ENCODE data around the gene NAGK.
"Not testable (repeated sequence)": the region's sequence is repeated elsewhere in the genome, so short reads cannot be mapped to it uniquely, and the experiment has no call there.

DNA sequence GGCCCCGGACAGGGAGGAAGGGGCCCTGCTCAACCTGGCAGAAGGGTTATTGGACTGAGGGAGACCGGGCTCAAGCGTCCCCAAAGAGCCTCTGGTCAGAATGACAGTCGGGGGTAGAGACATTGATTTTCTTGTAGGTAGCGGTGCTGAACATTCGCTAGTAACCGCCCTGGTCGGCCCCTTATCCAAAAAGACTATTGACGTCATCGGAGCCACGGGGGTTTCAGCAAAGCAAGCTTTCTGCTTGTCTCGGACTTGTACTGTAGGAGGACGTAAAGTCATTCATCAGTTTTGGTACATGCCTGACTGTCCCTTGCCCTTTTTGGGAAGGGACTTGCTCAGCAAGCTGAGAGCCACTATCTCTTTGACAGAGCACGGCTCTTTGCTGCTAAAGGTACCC, 47.1 kb upstream of the NAGK start:
- not testable (repeated sequence) for TF ChIP-seq POLR2A (IDR thresholded peaks at IDR 0.05)
- TF ChIP-seq, protein P1, sequence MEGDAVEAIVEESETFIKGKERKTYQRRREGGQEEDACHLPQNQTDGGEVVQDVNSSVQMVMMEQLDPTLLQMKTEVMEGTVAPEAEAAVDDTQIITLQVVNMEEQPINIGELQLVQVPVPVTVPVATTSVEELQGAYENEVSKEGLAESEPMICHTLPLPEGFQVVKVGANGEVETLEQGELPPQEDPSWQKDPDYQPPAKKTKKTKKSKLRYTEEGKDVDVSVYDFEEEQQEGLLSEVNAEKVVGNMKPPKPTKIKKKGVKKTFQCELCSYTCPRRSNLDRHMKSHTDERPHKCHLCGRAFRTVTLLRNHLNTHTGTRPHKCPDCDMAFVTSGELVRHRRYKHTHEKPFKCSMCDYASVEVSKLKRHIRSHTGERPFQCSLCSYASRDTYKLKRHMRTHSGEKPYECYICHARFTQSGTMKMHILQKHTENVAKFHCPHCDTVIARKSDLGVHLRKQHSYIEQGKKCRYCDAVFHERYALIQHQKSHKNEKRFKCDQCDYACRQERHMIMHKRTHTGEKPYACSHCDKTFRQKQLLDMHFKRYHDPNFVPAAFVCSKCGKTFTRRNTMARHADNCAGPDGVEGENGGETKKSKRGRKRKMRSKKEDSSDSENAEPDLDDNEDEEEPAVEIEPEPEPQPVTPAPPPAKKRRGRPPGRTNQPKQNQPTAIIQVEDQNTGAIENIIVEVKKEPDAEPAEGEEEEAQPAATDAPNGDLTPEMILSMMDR (IDR thresholded peaks at IDR 0.05): not testable (repeated sequence)

Measured in Peyer's patch (tissue), 4 donors.